ENCODE data around the gene DMD. TPM values are rescaled to one million over a fixed set of nuclear protein-coding genes. Genes with fewer than 3 reads are reported as not detected.

Gene DMD
- total RNA-seq, 6 experiments from 2014 or later: 4.9 to 6.0 (median 5.5) TPM

DNA sequence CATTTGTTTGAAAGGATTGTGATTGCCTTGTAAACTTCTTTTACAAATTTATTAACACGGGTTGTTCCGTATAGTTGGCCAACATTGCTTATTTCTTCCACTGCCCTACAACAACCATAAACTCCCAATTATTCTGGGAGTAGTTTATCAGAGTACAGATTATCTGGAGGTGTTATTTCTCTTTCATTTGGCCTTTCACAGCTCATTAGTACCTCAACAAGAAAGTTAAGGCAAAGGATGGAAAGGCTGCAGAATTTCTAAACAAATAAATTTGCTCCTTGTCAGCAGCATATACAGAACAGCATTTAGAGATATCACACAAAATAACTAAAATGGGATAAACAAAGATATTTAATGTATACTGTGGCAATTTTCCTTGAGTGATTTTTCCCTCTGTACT lies 548.8 kb downstream of the DMD start:
- Mint-ChIP-seq H3K4me1 (ENCODE audit: low read depth) (no peaks in the 10 kb centered on the region), H3K27ac (no peak overlapping the region), H3K4me3 (no peak overlapping the region), H3K27me3 (ENCODE audit: insufficient read depth) (peaks cover 3% of the 10 kb centered on the region; the same call in 1 of the 2 replicates), H3K9me3 (peaks cover 10% of the 10 kb centered on the region), H3K36me3 (ENCODE audit: low read depth) (peaks cover 5% of the 10 kb centered on the region; the same call in 1 of the 2 replicates)
- TF ChIP-seq, protein P1, sequence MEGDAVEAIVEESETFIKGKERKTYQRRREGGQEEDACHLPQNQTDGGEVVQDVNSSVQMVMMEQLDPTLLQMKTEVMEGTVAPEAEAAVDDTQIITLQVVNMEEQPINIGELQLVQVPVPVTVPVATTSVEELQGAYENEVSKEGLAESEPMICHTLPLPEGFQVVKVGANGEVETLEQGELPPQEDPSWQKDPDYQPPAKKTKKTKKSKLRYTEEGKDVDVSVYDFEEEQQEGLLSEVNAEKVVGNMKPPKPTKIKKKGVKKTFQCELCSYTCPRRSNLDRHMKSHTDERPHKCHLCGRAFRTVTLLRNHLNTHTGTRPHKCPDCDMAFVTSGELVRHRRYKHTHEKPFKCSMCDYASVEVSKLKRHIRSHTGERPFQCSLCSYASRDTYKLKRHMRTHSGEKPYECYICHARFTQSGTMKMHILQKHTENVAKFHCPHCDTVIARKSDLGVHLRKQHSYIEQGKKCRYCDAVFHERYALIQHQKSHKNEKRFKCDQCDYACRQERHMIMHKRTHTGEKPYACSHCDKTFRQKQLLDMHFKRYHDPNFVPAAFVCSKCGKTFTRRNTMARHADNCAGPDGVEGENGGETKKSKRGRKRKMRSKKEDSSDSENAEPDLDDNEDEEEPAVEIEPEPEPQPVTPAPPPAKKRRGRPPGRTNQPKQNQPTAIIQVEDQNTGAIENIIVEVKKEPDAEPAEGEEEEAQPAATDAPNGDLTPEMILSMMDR (IDR thresholded peaks at IDR 0.05): no peak
- no peak for DNase-seq

DNA sequence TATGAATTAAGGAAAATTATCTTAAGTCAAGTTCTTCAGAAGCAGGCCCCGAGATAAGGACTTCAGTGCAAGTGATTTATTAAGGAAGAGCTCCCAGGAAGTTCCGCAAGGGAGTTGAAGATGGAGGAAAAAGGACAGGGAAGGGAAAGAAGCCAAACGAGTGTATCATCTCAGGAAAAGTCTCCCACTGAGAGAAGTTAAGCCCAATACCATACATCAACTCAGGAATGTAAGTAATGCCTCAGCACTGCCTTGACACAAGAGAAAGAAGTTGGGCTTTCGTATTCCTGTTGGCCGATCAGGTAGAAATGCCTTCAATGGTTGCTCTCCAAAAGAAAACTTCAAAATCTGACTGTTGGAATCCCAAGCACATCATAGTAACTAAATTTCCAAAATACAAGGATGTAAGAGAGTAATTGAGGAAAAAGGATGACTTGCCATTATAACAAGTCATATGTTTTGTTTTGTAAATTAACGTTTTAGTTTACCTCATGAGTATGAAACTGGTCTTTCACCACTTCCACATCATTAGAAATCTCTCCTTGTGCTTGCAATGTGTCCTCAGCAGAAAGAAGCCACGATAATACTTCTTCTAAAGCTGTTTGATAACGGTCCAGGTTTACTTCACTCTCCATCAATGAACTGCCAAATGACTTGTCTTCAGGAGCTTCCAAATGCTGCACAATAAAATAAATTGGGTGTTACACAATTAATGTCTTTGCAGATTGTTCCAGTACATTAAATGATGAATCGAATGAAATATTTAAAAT lies 566.7 kb downstream of the DMD start:
- 0 out of 2 replicates have a peak, but pooled peaks cover 5% of the 10 kb centered on the region for H3K9me3 Mint-ChIP-seq
- DNase-seq: no peak
- no peaks in the 10 kb centered on the region for H3K36me3 Mint-ChIP-seq (ENCODE audit: low read depth)
- H3K27ac Mint-ChIP-seq: no peak overlapping the region
- TF ChIP-seq, protein P1 (IDR thresholded peaks at IDR 0.05): no peak
- H3K27me3 Mint-ChIP-seq (ENCODE audit: insufficient read depth): no peaks in the 10 kb centered on the region
- H3K4me3 Mint-ChIP-seq: no peak overlapping the region
- H3K4me1 Mint-ChIP-seq (ENCODE audit: low read depth): no peaks in the 10 kb centered on the region

DNA sequence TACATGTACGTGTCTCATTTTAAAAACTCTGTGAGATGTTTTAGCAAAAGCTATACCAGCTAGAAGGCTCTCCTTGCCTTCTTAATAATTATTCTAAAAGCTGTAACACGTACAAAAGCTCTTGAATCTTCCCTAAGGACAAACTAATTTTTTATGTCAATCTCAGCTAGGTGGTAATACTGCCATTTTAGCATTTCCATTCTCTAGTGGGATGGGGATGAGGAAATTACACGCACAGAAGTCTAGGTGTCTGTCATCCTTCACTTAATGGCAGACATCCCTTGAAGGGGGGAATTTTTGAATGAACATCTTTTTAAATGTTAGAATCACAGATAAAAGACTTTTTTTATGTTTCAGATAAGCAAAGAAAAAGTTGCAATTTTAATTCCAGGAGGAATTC lies 569.1 kb downstream of the DMD start:
- Mint-ChIP-seq H3K9me3 (0 out of 2 replicates have a peak, but pooled peaks cover 5% of the 10 kb centered on the region), H3K36me3 (ENCODE audit: low read depth) (no peaks in the 10 kb centered on the region), H3K4me3 (no peak overlapping the region), H3K27ac (no peak overlapping the region), H3K4me1 (ENCODE audit: low read depth) (no peaks in the 10 kb centered on the region), H3K27me3 (ENCODE audit: insufficient read depth) (no peaks in the 10 kb centered on the region)
- TF ChIP-seq, protein P1 (IDR thresholded peaks at IDR 0.05): no peak
- no peak for DNase-seq

DNA sequence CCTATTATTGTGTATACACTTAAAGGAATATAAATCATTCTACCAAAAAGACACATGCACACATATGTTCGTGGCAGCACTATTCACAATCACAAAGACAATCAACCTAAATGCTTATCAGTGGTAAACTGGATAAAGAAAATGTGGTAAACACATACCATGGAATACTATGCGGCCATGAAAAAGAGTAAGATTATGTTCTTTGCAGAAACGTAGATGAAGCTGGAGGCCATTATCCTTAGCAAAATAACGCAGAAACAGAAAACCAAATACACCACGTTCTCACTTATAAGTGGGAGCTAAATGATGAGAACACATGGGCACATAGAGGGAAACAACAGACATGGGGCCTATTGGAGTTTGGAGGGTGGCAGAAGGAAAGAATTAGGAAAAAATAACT lies 593.2 kb downstream of the DMD start:
- TF ChIP-seq, protein P1 (IDR thresholded peaks at IDR 0.05): no peak
- H3K9me3 Mint-ChIP-seq: peaks cover 5% of the 10 kb centered on the region; the same call in 1 of the 2 replicates
- H3K4me3 Mint-ChIP-seq: no peak overlapping the region
- no peaks in the 10 kb centered on the region for H3K4me1 Mint-ChIP-seq (ENCODE audit: low read depth)
- DNase-seq: no peak
- no peaks in the 10 kb centered on the region for H3K36me3 Mint-ChIP-seq (ENCODE audit: low read depth)
- H3K27ac Mint-ChIP-seq: no peak overlapping the region
- H3K27me3 Mint-ChIP-seq (ENCODE audit: insufficient read depth): no peaks in the 10 kb centered on the region

DNA sequence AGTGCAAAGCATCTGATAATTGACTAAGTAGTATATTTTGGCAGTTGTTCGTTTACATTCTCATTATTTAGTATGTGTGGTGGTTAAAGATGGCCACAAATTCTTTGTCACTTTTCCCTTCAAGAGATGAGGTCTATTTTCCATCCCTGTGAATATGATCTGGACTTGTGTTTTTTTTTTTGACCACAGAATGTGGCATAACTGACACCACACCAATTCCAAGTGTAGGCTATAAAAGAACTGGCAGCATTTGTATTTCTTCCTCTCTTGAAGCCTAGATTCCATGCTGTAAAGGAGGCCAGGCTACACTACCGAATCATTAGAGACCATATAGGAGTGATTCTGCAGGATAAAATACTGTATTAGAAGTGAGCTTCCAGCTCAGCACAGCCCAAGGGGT lies 596.6 kb downstream of the DMD start:
- TF ChIP-seq, protein P1 (IDR thresholded peaks at IDR 0.05): no peak
- Mint-ChIP-seq H3K36me3 (ENCODE audit: low read depth) (no peaks in the 10 kb centered on the region), H3K9me3 (peaks cover 4% of the 10 kb centered on the region), H3K27ac (no peak overlapping the region), H3K27me3 (ENCODE audit: insufficient read depth) (no peaks in the 10 kb centered on the region), H3K4me3 (no peak overlapping the region), H3K4me1 (ENCODE audit: low read depth) (no peaks in the 10 kb centered on the region)
- no peak for DNase-seq

Measured in HFFc6 (cell line).